NCI-H2107 (cell line): ENCODE data around the gene SERINC3.

Experiments
- DNase-seq: peaks from one replicate; lab custom pipeline; 2025; lab: John Stamatoyannopoulos, UW

The SERINC3 gene

DNA sequence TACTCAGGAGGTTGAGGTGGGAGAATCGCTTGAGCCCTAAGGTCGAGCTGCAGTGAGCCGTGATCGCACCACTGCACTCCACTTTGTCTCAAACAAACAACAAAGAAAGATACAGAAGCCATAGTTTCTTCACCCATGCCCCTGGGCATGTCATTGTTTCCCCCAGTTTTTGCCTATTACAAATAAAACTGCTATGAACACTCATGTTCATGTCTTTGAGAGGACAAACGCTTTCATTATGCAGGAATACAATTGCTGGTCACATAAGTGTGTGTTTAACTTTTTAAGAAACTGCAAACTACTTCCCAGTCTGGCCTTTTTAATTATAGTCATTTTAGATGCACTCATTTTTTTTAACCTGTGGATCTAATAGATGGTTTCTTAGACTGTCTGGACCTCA lies 58.4 kb downstream of the SERINC3 start:
- no peak for DNase-seq

DNA sequence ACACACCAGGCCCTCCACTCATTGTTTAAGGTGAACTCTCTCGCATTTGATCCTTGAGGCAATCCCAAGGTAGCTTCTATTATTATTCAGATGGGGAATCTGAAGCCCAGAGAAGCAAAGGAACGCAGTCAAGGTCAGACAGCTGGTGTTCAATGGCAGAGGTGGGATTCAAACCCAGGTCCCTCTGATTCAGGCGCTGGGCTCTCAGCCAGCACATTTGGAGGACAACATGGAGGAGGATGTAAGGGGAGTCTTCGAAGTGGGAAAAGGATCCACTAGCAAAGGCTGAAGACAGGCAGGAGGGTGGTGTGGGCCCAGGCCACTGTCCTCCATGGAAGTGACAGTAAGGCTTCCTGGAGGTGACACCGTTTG lies 60.1 kb downstream of the SERINC3 start:
- no peak for DNase-seq

DNA sequence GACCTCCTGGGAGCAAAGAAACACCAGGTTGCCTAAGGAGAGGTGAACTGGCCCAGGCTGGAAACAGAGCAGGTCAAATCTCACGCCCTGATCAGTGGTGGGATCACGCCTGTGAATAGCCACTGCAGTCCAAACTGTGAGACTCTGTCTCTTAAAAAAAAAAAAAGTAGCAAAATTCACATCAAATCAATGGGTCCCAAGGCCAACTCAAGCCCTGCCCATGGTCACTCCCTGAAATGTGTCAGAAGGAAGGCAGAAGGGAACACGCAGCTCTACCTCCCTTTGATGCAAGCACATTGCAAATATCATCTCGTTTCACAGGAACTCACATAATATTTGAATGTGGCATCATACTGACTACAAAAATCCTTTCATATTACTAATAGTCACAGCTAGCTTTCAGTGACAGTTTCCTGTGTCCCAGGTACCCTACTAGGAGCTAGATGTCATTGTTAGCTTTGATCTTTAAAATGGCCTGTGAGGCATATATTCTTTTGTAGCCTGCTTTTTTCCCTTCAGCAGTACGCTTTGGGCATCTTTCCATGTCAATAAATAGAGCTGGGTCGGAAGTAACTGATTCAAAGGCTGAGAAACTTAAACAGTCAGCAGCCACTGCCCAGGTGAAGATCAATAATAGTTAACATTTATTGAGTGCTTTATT lies 60.6 kb downstream of the SERINC3 start:
- DNase-seq, result no peak

GRCh38 chr20:44460795-44461141 lies 61.1 kb downstream of the SERINC3 start:
- no peak for DNase-seq

- DNase-seq, result no peak
Observed at GRCh38 chr20:44459271-44459670, 62.6 kb downstream of the SERINC3 start.

DNA sequence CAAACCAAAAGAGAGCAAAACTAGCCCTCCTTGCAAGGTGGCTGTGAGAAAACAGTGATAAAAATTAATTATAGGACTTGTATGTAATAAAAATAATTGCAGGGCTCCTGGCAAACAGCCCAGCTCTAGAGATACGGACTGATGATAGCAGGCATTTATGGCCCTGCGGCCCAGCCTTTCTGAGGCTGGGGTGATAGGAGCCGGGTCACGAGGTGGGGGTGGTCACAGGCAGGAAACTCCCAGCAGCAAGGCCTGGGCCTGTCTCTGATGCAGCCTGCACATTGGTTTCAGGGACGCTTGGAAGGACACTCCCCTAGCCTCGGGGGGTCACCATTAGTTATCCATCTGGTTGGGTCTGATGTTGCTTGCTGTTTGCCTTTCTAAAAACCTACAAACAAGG lies 64.9 kb downstream of the SERINC3 start:
- DNase-seq, result no peak

GRCh38 chr20:44456611-44457010 lies 65.3 kb downstream of the SERINC3 start:
- no peak for DNase-seq

- no peak for DNase-seq
Observed at GRCh38 chr20:44455126-44455525, 66.7 kb downstream of the SERINC3 start.

DNA sequence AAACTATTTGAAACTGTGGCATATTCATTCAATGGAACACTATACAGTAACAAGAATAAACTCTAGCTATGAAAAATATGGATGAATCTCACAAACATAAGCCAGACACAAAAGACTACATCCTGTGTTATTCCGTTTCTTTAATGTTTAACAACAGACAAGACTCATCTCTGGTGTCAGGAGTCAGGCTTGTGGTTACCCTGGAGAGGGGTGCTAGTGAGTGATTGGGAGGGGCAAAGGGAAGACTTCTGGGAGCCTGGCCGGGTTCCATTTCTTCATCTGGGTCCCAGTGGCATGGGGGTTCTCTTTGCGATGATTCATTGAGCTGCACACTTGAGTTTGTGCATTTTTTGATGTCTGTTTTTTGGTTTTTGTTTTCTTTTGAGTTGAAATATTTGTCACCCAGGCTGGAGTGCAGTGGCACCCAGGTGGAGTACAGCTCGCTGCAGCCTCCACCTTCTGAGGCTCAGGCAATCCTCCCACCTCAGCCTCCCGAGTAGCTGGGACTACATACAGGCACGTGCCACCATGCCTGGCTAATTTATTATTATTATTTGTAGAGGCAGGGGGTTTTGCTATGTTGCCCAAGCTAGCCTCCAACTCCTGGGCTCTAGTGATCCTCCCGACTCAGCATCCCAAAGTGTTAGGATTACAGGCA lies 67.4 kb downstream of the SERINC3 start:
- no peak for DNase-seq

- DNase-seq, result no peak
Observed at GRCh38 chr20:44450903-44451450, 70.9 kb downstream of the SERINC3 start.

- no peak for DNase-seq
Observed at GRCh38 chr20:44450281-44450889, 71.5 kb downstream of the SERINC3 start.

GRCh38 chr20:44449864-44450263 lies 72.0 kb downstream of the SERINC3 start:
- DNase-seq, result no peak

DNA sequence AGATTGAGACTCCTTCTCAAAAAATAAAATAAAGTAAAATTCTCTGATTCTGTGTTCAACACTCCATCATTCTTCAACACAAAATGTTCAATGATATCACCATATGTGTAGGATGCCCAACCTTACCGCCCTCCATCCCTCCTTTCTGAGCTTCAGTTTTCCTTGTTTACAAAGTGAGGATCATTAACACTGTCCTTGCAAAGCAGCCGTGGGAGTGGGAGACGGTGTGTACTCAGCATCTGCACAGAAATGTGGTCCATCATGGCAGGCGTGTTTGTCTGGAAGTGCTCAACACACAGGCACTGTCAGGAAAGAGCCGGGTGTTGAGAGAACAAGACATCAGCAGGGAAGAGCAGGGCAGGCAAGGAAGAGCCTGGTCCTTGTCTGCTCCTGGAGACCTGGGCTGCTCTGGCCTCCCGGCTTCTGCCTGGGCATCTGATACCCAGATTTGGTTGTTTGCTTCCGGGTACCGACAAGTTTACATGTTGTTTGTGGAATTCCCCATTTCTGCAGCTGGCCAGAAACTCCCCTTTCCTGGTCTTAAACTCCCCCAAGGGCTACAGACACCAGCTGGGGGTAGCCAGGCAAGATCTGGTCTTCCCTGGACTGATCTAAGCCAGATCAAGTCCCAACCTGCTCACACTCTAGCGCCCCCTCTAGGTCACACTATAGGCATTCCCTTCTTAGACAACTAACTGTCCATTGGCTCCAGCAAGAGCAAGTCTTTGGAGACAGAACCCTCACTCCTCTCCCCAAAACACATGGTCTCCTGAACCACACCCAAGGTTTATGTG lies 72.9 kb downstream of the SERINC3 start:
- no peak for DNase-seq

- DNase-seq, result no peak
Observed at GRCh38 chr20:44447827-44448419, 73.9 kb downstream of the SERINC3 start.
